Measurements from ENCODE around the gene FAM234B. TPM values are rescaled to one million over a fixed set of nuclear protein-coding genes. Genes with fewer than 3 reads are reported as not detected.

The FAM234B gene
- polyA plus RNA-seq, 3 donors: 1.6 to 3.2 (median 2.0) TPM

DNA sequence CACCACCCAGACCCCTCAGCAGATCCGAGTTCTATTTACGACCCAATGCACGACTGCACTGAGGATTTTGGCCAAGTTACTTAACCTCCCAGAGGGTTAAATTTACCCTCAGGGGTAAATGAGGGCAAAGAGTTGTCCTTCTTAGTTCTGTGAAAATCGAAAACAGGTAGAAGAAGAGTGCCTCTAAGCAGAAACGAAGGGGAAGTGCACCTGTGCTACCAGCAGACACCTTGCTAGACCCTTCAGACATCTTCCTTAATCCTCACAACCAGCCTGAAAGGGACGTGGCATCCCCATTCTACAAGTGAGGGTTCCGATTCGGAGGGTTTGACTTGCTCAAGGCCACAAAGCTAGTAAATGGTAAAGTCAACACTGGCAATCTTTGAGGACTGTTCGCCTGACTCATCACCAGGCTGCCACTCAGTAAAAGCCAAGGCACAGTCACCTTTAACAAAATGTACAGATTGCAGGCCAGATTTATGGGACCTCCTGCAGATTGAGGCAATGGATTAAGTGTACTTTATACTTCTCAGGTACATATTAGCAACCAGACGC lies 57.7 kb downstream of the FAM234B start:
- H3K4me3 Mint-ChIP-seq: peak overlapping the region; percentile 74 to 76
- Histone ChIP-seq H2AFZ (ENCODE audit: insufficient read depth, low read depth, low read length, poor library complexity, severe bottlenecking) (peak overlapping the region; percentile 72), H3K4me2 (replicated peaks; ENCODE audit: extremely low read depth, low read length, poor library complexity, severe bottlenecking) (peak overlapping the region; percentile 71), H3K9me3 (replicated peaks in 1 of 2; ENCODE audit: control insufficient read depth in 1 of 2, insufficient read depth in 1 of 2, low read length in 2 of 2) (no peaks in the 10 kb centered on the region), H3K4me1 (ENCODE audit: control insufficient read depth in 1 of 2, insufficient read depth in 2 of 2, low read length in 2 of 2) (peaks cover 56 to 58% of the 10 kb centered on the region in 2 donors), H3K79me2 (ENCODE audit: insufficient read depth, low read length) (no peaks in the 10 kb centered on the region), H3K27me3 (ENCODE audit: control insufficient read depth in 2 of 2, insufficient read depth in 2 of 2, low read length in 2 of 2) (no peaks in the 10 kb centered on the region), H4K20me1 (ENCODE audit: insufficient read depth, low read length) (no peaks in the 10 kb centered on the region), H3K27ac (ENCODE audit: low read depth in 1 of 2, low read length in 2 of 2) (peak overlapping the region; percentile 90 to 98), H3K4me3 (replicated peaks in 1 of 3; ENCODE audit: low read depth in 2 of 3, low read length in 3 of 3) (peak overlapping the region; percentile 47 to 73 (median 52)), H3K9ac (ENCODE audit: insufficient read depth, low read length, poor library complexity, severe bottlenecking) (peak overlapping the region; percentile 96), H3K36me3 (replicated peaks in 1 of 2; ENCODE audit: control insufficient read depth in 1 of 2, insufficient read depth in 2 of 2, low read length in 2 of 2) (no peaks in the 10 kb centered on the region)
- peaks cover 0 to 8% (median 1%) of the 10 kb centered on the region in 3 donors for H3K27me3 Mint-ChIP-seq (ENCODE audit: low read depth in 3 of 3)
- WGBS (ENCODE audit: insufficient coverage): 67% methylated on average over 4 of the region's 10 CpGs
- H3K27ac Mint-ChIP-seq: peak overlapping the region; percentile 93 to 100 (median 95)
- peaks cover 0 to 1% (median 0%) of the 10 kb centered on the region in 7 donors for H3K9me3 Mint-ChIP-seq
- TF ChIP-seq, protein P1, sequence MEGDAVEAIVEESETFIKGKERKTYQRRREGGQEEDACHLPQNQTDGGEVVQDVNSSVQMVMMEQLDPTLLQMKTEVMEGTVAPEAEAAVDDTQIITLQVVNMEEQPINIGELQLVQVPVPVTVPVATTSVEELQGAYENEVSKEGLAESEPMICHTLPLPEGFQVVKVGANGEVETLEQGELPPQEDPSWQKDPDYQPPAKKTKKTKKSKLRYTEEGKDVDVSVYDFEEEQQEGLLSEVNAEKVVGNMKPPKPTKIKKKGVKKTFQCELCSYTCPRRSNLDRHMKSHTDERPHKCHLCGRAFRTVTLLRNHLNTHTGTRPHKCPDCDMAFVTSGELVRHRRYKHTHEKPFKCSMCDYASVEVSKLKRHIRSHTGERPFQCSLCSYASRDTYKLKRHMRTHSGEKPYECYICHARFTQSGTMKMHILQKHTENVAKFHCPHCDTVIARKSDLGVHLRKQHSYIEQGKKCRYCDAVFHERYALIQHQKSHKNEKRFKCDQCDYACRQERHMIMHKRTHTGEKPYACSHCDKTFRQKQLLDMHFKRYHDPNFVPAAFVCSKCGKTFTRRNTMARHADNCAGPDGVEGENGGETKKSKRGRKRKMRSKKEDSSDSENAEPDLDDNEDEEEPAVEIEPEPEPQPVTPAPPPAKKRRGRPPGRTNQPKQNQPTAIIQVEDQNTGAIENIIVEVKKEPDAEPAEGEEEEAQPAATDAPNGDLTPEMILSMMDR (IDR thresholded peaks at IDR 0.05): no peak
- H3K36me3 Mint-ChIP-seq: peaks cover 0 to 2% of the 10 kb centered on the region in 2 donors
- DNase-seq: peak; percentile 58 to 78 (median 74)
- H3K4me1 Mint-ChIP-seq: peaks cover 66% of the 10 kb centered on the region
- intact Hi-C loops (cut with micrococcal nuclease): loop anchor here (2.0 to 10.0 kb wide), 5 partner anchors 50 to 110 kb away; partner anchors contain the start of genes EMP1 (in 1 of the 2) and HEBP1 (in 1 of the 2)

DNA sequence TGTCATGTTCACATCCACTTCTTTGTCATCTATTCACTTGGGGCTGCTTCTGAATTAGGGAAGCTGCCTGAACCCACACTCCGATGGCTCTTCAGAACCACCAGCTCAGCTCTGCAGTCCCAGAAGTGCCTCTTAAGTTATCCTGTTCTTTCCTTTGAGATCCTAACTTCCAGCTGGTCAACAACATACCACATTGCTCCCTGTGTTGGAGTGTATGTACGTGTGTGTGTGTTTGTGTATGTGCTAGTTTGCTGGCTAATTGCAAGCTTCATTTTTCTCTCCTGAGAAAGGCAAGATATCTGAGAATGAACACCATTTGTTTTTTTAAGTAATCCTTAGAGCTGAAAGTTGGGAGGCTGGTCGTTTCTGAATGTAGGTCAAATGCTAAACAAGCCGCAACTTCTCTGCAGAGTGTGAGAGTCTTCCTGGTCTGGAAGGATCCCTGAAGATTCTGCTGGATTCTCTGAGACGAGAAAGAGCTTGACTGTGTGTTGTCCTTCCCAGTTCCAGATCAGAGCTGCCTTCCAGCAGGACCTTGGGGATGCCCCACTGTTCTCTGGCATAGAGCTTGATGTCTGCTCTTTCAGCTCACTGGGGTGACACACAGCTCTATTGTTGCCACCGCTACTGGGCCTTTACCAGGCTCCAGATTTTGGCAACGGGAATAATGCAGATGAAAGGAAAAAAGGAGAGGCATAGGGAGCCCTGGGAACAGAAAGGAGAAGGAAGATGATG lies 58.4 kb downstream of the FAM234B start:
- Histone ChIP-seq H3K9ac (ENCODE audit: insufficient read depth, low read length, poor library complexity, severe bottlenecking) (no peak overlapping the region), H3K9me3 (replicated peaks in 1 of 2; ENCODE audit: control insufficient read depth in 1 of 2, insufficient read depth in 1 of 2, low read length in 2 of 2) (no peaks in the 10 kb centered on the region), H3K79me2 (ENCODE audit: insufficient read depth, low read length) (no peaks in the 10 kb centered on the region), H3K4me3 (replicated peaks in 1 of 3; ENCODE audit: low read depth in 2 of 3, low read length in 3 of 3) (no peak overlapping the region), H3K27ac (ENCODE audit: low read depth in 1 of 2, low read length in 2 of 2) (peak overlapping the region in 1 of 2 donors; percentile 98), H2AFZ (ENCODE audit: insufficient read depth, low read depth, low read length, poor library complexity, severe bottlenecking) (no peak overlapping the region), H3K4me1 (ENCODE audit: control insufficient read depth in 1 of 2, insufficient read depth in 2 of 2, low read length in 2 of 2) (peaks cover 51% of the 10 kb centered on the region in 2 donors), H4K20me1 (ENCODE audit: insufficient read depth, low read length) (no peaks in the 10 kb centered on the region), H3K36me3 (replicated peaks in 1 of 2; ENCODE audit: control insufficient read depth in 1 of 2, insufficient read depth in 2 of 2, low read length in 2 of 2) (no peaks in the 10 kb centered on the region), H3K4me2 (replicated peaks; ENCODE audit: extremely low read depth, low read length, poor library complexity, severe bottlenecking) (no peak overlapping the region), H3K27me3 (ENCODE audit: control insufficient read depth in 2 of 2, insufficient read depth in 2 of 2, low read length in 2 of 2) (no peaks in the 10 kb centered on the region)
- TF ChIP-seq, protein P1 (IDR thresholded peaks at IDR 0.05): no peak
- peaks cover 0 to 1% (median 0%) of the 10 kb centered on the region in 7 donors for H3K9me3 Mint-ChIP-seq
- H3K27me3 Mint-ChIP-seq (ENCODE audit: low read depth in 3 of 3): peaks cover 0 to 8% (median 1%) of the 10 kb centered on the region in 3 donors
- peaks cover 60% of the 10 kb centered on the region for H3K4me1 Mint-ChIP-seq
- DNase-seq: peak; percentile 52 to 65 (median 59)
- WGBS (ENCODE audit: insufficient coverage): 76% methylated on average over 6 of the region's 7 CpGs
- peaks cover 0 to 2% of the 10 kb centered on the region in 2 donors for H3K36me3 Mint-ChIP-seq
- H3K4me3 Mint-ChIP-seq: peak overlapping the region; percentile 13 to 45
- intact Hi-C loops (cut with micrococcal nuclease): loop anchor here (5.0 to 10.0 kb wide), 4 partner anchors 50 to 110 kb away; partner anchors contain the start of gene HEBP1 (in 1 of the 2)
- peak overlapping the region; percentile 93 to 100 (median 95) for H3K27ac Mint-ChIP-seq
